Natural killer cell treated with Interleukin-12 subunit alpha and Interleukin-12 subunit beta and Interleukin-15 and Interleukin-18, amount 100 ng/mL, for 72 hours (primary cell): Measurements from ENCODE around the gene RAB38. TPM values are rescaled to one million over a fixed set of nuclear protein-coding genes. Genes with fewer than 3 reads are reported as not detected.

Source experiments
- ATAC-seq, 2 donors: fragments of 150-1000 bp; cut with Tn5 transposase in 1 of 2; sonication (Bioruptor Pico), chemical (Tn5 transposase) in 1 of 2; 2 replicates each; pipeline ENCODE4 v1.10.0; 2021
- DNase-seq: peaks from one replicate; pipeline ENCODE4 v3.0.0; 2022; ENCODE audit warnings: low spot score
- H3K27ac Mint-ChIP-seq, 2 donors: 1 replicate in 1 of 2; 2 replicates in 1 of 2; pipeline ENCODE4 v1.8.0; 2022; ENCODE audit warnings: mixed read lengths in 2 of 2, mild to moderate bottlenecking in 1 of 2, moderate library complexity in 1 of 2
- H3K27me3 Mint-ChIP-seq, 2 donors: 1 replicate in 1 of 2; 2 replicates in 1 of 2; pipeline ENCODE4 v1.8.0; 2022; ENCODE audit warnings: mixed read lengths in 2 of 2
- H3K36me3 Mint-ChIP-seq: one replicate; pipeline ENCODE4 v1.8.0; 2022; ENCODE audit warnings: mixed read lengths
- H3K4me1 Mint-ChIP-seq, 2 donors: 1 replicate in 1 of 2; 2 replicates in 1 of 2; pipeline ENCODE4 v1.8.0; 2022; ENCODE audit warnings: low read depth in 2 of 2, mixed read lengths in 2 of 2, mild to moderate bottlenecking in 1 of 2
- H3K4me3 Mint-ChIP-seq: one replicate; pipeline ENCODE4 v1.8.0; 2022; ENCODE audit warnings: mixed read lengths
- H3K9me3 Mint-ChIP-seq: 2 replicates; pipeline ENCODE4 v1.8.0; 2022; ENCODE audit warnings: mixed read lengths
- total RNA-seq, 2 donors: library from RNA; stranded (reverse); gene quantifications; one replicate each; pipeline ENCODE4 v1.2.3, GENCODE V29; 2022

Gene RAB38
- total RNA-seq, 2 donors from 2014 or later = 2.2 to 7.2 TPM

DNA sequence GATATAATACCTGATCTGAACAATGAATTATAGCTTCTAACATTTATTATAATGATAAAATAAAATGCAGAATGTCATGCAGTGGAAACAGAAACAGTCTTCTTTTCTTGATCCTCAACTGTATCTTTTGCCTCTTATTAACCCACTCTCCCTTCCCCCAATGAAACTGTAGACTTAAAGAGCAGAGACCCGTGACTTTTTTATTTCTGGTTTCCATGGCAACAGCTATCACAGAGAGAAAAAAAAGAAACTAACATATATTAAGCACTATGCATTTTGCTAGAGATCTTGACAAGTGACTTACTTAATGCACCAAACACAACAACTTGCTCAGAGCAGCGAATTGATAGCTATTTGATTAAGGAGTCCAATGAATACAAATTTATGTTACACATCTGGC lies 69.3 kb downstream of the RAB38 start:
- peaks cover 14% of the 10 kb centered on the region for H3K36me3 Mint-ChIP-seq
- ATAC-seq (no peak), DNase-seq (no peak)
- H3K4me1 Mint-ChIP-seq = peaks cover 0 to 3% of the 10 kb centered on the region in 2 donors
- H3K27me3 Mint-ChIP-seq = peaks cover 0 to 9% of the 10 kb centered on the region in 2 donors
- H3K27ac Mint-ChIP-seq = no peak overlapping the region
- no peak overlapping the region for H3K4me3 Mint-ChIP-seq
- H3K9me3 Mint-ChIP-seq = no peaks in the 10 kb centered on the region

- ATAC-seq (no peak), DNase-seq (no peak)
- Mint-ChIP-seq H3K4me1 (peaks cover 0 to 3% of the 10 kb centered on the region in 2 donors), H3K36me3 (peaks cover 14% of the 10 kb centered on the region), H3K27me3 (peaks cover 0 to 9% of the 10 kb centered on the region in 2 donors), H3K9me3 (no peaks in the 10 kb centered on the region), H3K27ac (no peak overlapping the region), H3K4me3 (no peak overlapping the region)
Measured at GRCh38 chr11:88105526-88105925, 69.7 kb downstream of the RAB38 start.

- Mint-ChIP-seq H3K27me3 (peaks cover 0 to 9% of the 10 kb centered on the region in 2 donors), H3K4me3 (no peak overlapping the region), H3K27ac (no peak overlapping the region), H3K4me1 (peaks cover 0 to 3% of the 10 kb centered on the region in 2 donors), H3K9me3 (no peaks in the 10 kb centered on the region), H3K36me3 (peaks cover 14% of the 10 kb centered on the region)
- ATAC-seq (no peak), DNase-seq (no peak)
Measured at GRCh38 chr11:88104408-88104807, 70.8 kb downstream of the RAB38 start.

DNA sequence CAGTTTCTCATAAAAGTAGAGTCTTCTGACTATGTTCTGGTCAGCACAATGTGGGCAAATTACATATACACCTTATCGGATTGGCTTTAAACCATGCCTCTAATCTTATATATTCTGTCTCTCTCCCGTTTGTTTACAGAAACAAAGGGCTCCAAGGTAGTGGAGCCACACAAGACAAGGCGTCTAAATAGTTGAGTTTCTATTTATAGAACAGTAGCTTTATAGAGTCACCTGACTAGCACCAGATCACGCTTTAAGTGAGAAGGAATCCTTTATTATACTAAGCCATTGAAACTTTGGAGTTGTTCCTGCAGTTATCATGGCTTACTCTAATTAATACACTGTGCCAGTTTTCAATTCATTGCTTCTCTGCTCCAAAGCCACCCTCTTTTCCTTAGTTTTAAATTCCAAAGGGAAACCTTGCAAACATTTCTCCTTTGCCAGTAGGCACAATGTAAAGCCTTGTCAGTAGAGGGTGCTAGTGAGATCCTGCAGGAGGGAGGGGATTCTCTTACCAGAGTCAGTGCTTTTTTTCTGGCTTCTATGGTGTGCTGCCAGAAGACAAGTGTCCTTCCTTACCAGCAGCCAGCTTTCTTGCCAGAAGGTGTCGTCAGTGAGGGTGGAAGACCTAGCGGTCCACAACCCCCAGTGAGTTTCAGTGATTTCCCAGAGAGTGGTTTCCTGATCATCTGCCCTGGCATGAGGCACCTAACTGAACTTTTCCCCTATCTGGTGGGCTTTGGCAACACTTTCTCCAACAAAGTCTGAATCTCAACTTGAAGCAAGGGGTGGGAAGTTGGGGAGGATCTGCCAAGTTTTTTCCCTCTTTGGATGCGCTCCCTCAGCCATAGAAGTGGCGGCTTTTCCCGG lies 71.7 kb downstream of the RAB38 start:
- no peaks in the 10 kb centered on the region for H3K9me3 Mint-ChIP-seq
- peaks cover 6% of the 10 kb centered on the region for H3K36me3 Mint-ChIP-seq
- no peak for DNase-seq
- peaks cover 0 to 9% of the 10 kb centered on the region in 2 donors for H3K27me3 Mint-ChIP-seq
- ATAC-seq = peak in 1 of 2 donors; percentile 73
- peaks cover 0 to 3% of the 10 kb centered on the region in 2 donors for H3K4me1 Mint-ChIP-seq
- no peak overlapping the region for H3K27ac Mint-ChIP-seq
- H3K4me3 Mint-ChIP-seq = no peak overlapping the region

DNA sequence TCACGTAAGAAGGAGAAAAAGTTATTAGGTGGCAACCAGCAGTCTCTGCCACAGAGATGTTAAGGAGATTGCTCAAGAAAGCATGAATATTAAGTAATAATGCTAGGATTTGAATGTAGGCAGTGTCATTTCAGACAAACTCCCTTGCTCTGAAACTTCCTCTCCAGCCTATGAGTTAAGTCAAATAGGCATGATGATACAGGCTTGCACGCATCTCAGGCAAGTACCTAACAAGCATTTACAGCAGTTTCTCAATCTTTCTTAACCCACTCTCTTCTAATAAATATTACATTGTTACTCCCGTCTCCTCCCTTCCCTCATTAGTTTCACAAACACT lies 72.7 kb downstream of the RAB38 start:
- ATAC-seq (no peak), DNase-seq (no peak)
- Mint-ChIP-seq H3K27ac (no peak overlapping the region), H3K27me3 (peaks cover 0 to 9% of the 10 kb centered on the region in 2 donors), H3K4me3 (no peak overlapping the region), H3K36me3 (no peaks in the 10 kb centered on the region), H3K4me1 (peaks cover 0 to 3% of the 10 kb centered on the region in 2 donors), H3K9me3 (no peaks in the 10 kb centered on the region)

GRCh38 chr11:88101881-88102597 lies 73.2 kb downstream of the RAB38 start:
- Mint-ChIP-seq H3K4me1 (peaks cover 0 to 3% of the 10 kb centered on the region in 2 donors), H3K36me3 (no peaks in the 10 kb centered on the region), H3K9me3 (no peaks in the 10 kb centered on the region), H3K4me3 (no peak overlapping the region), H3K27me3 (peaks cover 0 to 9% of the 10 kb centered on the region in 2 donors), H3K27ac (no peak overlapping the region)
- ATAC-seq (no peak), DNase-seq (no peak)

DNA sequence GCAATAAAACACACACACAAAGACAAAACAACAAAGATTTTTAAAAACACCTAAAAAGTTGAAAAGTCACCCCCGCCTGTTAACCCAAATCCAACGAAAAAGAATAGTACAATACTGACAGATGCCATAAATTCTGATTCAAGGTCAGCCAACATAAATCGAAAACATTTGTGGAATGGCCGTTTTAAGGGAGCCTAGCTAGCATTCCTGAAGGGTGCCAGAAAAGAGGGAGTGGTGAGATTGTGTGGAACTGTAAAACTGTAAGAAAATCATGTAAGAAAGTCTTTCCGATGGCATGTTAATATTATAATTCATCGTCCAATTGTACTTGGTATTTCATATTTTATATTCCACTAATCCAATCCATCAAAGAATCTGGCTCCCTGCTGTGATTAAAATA lies 75.1 kb downstream of the RAB38 start:
- no peak overlapping the region for H3K4me3 Mint-ChIP-seq
- no peaks in the 10 kb centered on the region for H3K36me3 Mint-ChIP-seq
- peaks cover 0 to 9% of the 10 kb centered on the region in 2 donors for H3K27me3 Mint-ChIP-seq
- H3K27ac Mint-ChIP-seq = no peak overlapping the region
- ATAC-seq = no peak
- no peaks in the 10 kb centered on the region for H3K9me3 Mint-ChIP-seq
- no peak for DNase-seq
- H3K4me1 Mint-ChIP-seq = peaks cover 0 to 3% of the 10 kb centered on the region in 2 donors

- no peak overlapping the region for H3K27ac Mint-ChIP-seq
- H3K4me1 Mint-ChIP-seq = no peaks in the 10 kb centered on the region
- H3K27me3 Mint-ChIP-seq = peaks cover 0 to 9% of the 10 kb centered on the region in 2 donors
- no peaks in the 10 kb centered on the region for H3K36me3 Mint-ChIP-seq
- H3K9me3 Mint-ChIP-seq = no peaks in the 10 kb centered on the region
- ATAC-seq (no peak), DNase-seq (no peak)
- no peak overlapping the region for H3K4me3 Mint-ChIP-seq
Measured at GRCh38 chr11:88098289-88098688, 77.0 kb downstream of the RAB38 start.

- DNase-seq (no peak), ATAC-seq (no peak)
- no peaks in the 10 kb centered on the region for H3K9me3 Mint-ChIP-seq
- H3K27me3 Mint-ChIP-seq = peaks cover 10 to 24% of the 10 kb centered on the region in 2 donors
- no peaks in the 10 kb centered on the region for H3K4me1 Mint-ChIP-seq
- no peak overlapping the region for H3K27ac Mint-ChIP-seq
- no peaks in the 10 kb centered on the region for H3K36me3 Mint-ChIP-seq
- no peak overlapping the region for H3K4me3 Mint-ChIP-seq
Measured at GRCh38 chr11:88089134-88089533, 86.1 kb downstream of the RAB38 start.

GRCh38 chr11:88087337-88087736 lies 87.9 kb downstream of the RAB38 start:
- Mint-ChIP-seq H3K27ac (no peak overlapping the region), H3K4me3 (no peak overlapping the region), H3K36me3 (no peaks in the 10 kb centered on the region), H3K4me1 (no peaks in the 10 kb centered on the region), H3K27me3 (peaks cover 14 to 29% of the 10 kb centered on the region in 2 donors), H3K9me3 (no peaks in the 10 kb centered on the region)
- no peak for ATAC-seq
- no peak for DNase-seq

DNA sequence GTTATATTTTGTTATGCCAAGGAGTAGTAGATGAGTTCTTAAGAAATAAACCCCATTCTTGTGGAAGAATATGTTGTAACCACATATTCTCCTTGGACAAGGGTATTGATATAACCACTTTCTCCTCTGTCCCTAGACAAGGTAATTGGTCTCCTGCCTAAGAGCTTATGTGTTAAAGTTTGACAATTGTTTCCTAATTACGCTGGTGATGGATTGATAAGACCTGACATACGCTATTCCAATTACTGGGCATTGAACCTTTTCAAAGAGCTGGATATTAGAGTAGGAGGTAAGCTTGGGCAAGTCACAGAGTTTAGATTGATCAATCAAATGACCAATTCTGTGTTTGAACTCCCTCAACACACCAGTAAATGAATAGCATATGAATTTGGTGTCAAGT lies 88.9 kb downstream of the RAB38 start:
- no peak for ATAC-seq

DNA sequence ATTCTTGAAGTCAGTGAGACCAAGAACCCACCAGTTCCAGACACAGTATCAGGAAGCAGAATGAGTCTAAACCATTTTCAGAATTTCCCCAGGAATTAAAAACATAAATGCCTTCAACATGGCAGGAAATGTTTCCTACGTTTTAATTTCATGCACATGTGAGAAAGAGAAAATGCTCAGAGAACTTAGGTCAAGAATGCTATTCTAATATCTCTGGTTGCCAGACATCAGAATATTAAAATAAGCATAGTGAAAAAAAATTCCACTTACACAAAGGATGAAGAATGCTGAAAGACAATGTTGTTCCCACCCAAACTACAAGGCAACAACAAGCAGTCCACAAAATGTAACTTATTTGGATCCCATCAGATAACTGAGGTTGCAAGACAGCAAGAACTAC lies 104.8 kb downstream of the RAB38 start:
- Mint-ChIP-seq H3K27ac (no peak overlapping the region), H3K4me3 (no peak overlapping the region), H3K4me1 (no peaks in the 10 kb centered on the region), H3K27me3 (peaks cover 11 to 24% of the 10 kb centered on the region in 2 donors), H3K9me3 (peaks cover 4% of the 10 kb centered on the region), H3K36me3 (peaks cover 6% of the 10 kb centered on the region)
- ATAC-seq (no peak), DNase-seq (no peak)

More for the DNA sequence above, 88.9 kb downstream of the RAB38 start:
- H3K4me1 Mint-ChIP-seq = no peaks in the 10 kb centered on the region
- H3K4me3 Mint-ChIP-seq = no peak overlapping the region
- H3K27ac Mint-ChIP-seq = no peak overlapping the region
- H3K9me3 Mint-ChIP-seq = no peaks in the 10 kb centered on the region
- H3K27me3 Mint-ChIP-seq = peaks cover 9 to 29% of the 10 kb centered on the region in 2 donors
- DNase-seq = no peak
- no peaks in the 10 kb centered on the region for H3K36me3 Mint-ChIP-seq

GRCh38 chr11:88068848-88069554 lies 106.2 kb downstream of the RAB38 start:
- H3K27me3 Mint-ChIP-seq = peaks cover 6 to 10% of the 10 kb centered on the region in 2 donors
- ATAC-seq = peak in 1 of 2 donors; percentile 40
- H3K4me1 Mint-ChIP-seq = no peaks in the 10 kb centered on the region
- peaks cover 4% of the 10 kb centered on the region for H3K9me3 Mint-ChIP-seq
- DNase-seq = no peak
- H3K36me3 Mint-ChIP-seq = peaks cover 6% of the 10 kb centered on the region
- H3K4me3 Mint-ChIP-seq = no peak overlapping the region
- H3K27ac Mint-ChIP-seq = no peak overlapping the region

GRCh38 chr11:88066090-88066489 lies 109.2 kb downstream of the RAB38 start:
- peaks cover 3 to 4% of the 10 kb centered on the region in 2 donors for H3K27me3 Mint-ChIP-seq
- no peaks in the 10 kb centered on the region for H3K9me3 Mint-ChIP-seq
- H3K36me3 Mint-ChIP-seq = no peaks in the 10 kb centered on the region
- ATAC-seq (no peak), DNase-seq (no peak)
- H3K4me3 Mint-ChIP-seq = no peak overlapping the region
- no peak overlapping the region for H3K27ac Mint-ChIP-seq
- no peaks in the 10 kb centered on the region for H3K4me1 Mint-ChIP-seq
